Activated naive CD4-positive, alpha-beta T cell treated with anti-CD3 and anti-CD28 coated beads, Interleukin-2, amount 50 U/mL, for 16 hours (primary cell): ENCODE measurements around the gene DALRD3.
"Not testable (repeated sequence)": the region's sequence is repeated elsewhere in the genome, so short reads cannot be mapped to it uniquely, and the experiment has no call there.

Source experiments
- DNase-seq: peaks from one replicate; pipeline ENCODE4 v3.0.0-alpha.2; 2020

Gene DALRD3

DNA sequence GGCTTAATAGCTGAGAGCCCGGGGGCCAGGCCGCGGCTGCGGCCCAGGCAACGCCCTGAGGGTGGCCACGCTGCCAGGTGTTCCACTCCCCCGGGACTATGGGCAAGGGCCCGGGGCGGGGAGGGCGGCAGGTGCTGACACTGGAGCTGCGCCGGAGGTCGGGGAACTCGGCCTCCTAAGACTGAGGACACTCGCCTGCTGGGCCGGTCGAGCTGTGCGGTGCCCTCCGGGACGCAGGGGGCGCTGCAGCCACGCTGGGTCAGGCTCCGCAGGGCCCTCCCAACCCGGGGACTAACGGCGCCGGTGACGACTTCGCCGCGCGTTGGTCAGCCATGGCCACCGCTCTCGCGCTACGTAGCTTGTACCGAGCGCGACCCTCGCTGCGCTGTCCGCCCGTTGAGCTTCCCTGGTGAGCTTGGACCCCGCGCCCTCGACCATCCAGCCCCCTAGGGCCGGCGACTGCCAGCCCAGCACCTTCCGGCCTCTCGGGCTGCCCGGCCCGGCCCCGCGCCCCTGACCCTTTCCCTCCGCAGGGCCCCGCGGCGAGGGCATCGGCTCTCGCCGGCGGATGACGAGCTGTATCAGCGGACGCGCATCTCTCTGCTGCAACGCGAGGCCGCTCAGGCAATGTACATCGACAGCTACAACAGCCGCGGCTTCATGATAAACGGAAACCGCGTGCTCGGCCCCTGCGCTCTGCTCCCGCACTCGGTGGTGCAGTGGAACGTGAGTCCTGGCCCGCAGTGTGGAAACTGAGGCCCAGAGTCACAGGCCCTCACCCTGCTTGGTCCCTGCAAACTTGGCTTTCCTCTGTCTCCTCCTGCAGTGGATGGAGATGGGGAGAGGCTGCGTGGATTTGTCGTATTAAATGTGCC is 3.7 kb upstream of the DALRD3 start, which contains the start of gene NDUFAF3:
Gene NDUFAF3, plus strand, starts transcription at position 309 of the 875 bp plus-strand sequence. Its CDS starts 24 bp downstream, at position 333.
- DNase-seq, result peak; percentile 94

DNA sequence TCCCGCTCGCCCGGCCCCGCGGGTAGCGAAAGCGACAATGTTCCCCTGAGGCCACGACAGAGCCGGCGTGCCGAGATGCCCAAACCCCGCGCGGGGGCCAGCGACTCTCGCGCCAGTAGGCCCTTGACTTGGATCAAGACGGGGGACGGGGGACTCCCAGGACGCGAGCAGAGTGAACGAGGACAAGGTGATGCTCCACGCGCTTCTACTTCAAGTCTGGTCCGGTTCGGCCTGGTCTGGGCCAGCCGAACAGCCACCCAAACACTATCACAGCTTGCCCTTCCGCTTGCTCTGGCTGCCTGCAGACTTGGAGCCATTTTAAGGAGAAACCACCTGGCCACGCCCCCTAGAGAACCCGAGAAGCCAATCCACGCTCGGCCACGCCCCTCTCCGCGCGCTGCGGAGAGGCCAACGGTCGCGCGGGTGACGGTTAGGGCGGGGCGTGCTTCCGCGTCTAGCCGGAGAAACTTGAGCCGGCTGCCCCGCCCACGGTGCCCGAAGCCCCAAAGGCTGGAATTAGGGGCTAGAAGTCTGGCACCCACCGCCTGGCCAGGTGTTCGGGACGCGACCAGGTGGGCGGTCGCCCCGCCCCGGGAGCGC is 2.9 kb upstream of the DALRD3 start:
- peak; percentile 99 for DNase-seq

- no peak for DNase-seq
These were observed 2.2 kb upstream of the DALRD3 start for GRCh38 chr3:49020330-49021212.

DNA sequence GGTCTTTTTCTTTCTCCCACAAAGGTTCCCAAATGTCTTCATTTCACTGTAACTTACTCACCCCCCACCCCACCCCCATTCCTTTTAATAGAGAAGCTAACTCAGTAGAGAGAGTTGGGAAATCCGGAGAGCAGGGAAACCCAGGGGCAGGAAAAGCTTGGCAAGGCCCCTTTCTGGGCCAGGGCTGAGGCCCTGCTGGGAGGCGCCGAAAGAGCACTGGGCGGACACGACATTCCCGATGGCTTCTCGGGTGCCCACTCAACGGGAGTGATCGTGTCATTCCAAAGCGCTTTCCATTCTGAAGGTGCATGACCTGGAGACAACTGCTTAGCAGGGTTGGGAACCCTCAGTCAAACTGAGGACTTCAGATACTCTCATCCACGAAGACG is 1.6 kb upstream of the DALRD3 start:
- DNase-seq, result no peak

DNA sequence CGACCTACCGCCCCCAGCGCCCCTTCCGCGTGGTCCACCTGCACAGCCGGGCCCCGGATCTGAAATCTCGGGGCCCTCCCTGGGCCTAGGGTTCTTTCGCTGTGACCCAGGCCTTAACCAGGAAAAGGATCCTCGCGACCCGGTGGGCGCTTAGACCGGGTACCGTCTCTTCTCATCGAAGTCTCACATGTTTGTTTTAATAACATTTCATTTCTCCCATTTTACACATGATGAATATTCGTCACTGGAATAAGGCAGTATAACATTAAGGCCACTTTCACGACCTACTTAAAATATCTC is 277 bp upstream of the DALRD3 start:
- no peak for DNase-seq

DNA sequence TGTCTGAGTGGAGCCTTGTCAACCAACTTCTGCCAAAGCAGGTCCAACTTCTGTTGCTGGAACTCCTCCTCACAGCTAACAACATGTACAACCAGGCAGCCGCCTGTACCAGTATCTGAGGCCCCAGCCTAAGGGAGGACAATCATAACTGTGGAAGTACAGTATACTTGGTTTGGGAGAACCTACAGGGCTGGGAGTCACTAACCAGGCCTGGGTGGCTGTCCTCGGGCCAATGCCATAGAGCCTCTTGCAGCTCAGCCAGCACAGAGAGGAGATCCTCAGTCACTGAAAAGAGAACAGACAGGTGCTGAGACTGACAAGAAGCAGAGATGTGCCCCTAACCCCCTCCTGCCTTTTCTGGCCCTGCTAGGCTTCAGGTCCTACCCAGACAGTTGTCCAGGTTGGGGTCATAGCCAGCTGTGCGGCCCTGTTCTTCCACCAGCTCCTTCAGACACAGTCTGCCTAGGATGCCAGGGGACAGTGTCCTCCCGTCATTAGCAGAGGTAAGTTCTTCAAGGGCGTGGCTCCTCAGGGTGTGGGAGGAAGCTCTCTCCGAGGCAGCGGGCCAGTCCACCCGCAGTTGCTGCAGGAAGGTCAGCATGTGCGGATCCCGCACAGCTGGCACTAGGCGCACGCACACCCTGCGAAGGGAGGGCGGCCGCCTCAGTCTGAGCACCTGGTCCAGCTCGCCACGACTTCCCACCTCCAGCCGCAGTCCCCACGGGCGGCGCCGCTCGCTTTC is 980 bp downstream of the DALRD3 start:
- no peak for DNase-seq

DNA sequence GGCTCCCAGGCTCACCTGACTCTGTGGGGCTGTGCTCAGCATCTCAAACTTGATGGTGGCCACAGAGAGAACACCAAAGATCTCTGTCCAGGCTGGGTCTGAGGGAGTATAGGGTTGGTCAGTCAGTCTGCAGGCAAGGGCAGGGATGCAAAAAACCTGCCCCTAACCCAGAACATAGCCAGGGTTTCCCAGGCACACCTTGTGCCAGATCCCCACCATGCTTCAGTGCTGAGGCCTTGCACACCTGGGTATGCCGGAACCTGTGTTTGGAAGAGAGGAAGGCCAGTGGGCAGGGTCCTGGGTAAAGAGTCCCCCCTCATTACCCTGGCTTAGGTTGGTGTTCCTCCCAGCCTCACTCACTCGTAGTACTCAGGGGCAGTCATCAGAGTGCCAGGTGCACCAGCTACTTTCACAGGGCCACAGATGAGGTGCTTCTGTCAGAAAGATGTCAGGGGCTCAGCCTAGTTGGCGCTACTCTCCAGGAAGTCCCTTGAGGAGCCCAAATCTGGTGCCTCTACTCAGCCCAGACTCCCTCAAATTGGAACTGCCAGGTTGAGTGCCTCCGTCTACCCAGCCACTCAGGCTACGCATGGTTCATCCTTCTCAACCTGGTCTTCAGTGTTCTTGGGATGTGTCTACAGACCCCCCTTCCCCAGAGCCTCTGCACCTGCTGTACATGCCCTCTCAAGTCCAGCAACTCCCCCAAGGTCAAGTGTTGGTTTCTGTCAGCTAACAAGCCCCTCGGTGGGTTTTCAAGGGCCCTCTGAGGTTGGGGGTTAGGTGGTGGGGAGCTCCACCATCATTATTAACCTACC is 1.8 kb downstream of the DALRD3 start:
- DNase-seq, result no peak

GRCh38 chr3:49015765-49016164 is 2.6 kb downstream of the DALRD3 start:
- DNase-seq, result no peak

GRCh38 chr3:49015072-49015471 is 3.3 kb downstream of the DALRD3 start:
- DNase-seq, result no peak

DNA sequence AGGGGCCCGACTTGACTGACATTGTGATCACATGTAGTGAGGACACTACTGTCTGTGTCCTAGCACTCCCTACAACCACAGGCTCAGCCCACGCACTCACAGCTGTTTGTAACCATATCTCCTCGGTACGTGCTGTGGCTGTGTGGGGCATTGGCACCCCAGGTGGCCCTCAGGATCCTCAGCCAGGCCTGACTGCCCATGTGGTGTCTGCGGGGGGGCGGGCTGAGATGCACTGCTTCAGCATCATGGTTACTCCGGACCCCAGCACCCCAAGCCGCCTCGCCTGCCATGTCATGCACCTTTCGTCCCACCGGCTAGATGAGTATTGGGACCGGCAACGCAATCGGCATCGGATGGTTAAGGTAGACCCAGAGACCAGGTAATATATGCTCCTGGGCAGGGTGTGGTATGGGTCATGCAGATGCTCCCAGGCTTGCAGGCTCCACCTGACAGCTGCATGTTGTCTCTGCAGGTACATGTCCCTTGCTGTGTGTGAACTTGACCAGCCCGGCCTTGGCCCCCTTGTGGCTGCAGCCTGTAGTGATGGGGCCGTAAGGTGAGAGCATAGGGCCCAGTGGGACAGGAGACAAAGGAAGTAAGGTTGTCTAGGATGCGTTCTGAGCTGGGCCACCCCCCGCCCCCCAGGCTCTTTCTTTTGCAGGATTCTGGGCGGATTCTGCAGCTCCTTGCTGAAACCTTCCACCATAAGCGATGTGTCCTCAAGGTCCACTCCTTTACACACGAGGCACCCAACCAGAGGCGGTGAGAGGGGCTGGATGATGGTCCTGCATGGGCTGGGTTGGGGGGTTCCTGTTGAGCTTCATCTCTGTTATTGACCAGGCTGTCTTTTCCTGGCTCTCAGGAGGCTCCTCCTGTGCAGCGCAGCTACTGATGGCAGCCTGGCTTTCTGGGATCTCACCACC is 4.4 kb downstream of the DALRD3 start:
- DNase-seq, result peak; percentile 54

GRCh38 chr3:49013113-49013737 is 5.2 kb downstream of the DALRD3 start:
- no peak for DNase-seq

GRCh38 chr3:49012441-49013017 is 5.9 kb downstream of the DALRD3 start:
- DNase-seq, result peak; percentile 8

DNA sequence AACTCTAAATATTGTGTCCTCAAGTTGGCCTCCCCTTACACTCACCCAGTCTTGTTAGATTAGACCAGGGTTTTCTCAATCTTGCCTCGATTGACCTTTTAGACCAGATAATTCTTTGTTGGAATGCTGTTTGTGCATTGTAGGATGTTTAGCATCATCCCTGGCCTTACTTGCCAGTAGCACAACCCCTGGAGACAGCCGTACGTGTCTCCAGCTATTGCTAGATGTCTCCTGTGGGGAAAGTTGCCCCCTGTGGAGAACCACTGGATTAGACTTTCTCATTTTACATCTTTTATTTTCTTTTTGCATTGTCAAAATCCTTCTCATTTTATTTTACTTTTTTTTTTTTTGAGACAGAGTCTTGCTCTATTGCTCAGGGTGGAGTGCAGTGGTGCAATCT is 9.0 kb downstream of the DALRD3 start:
- DNase-seq, result no peak

DNA sequence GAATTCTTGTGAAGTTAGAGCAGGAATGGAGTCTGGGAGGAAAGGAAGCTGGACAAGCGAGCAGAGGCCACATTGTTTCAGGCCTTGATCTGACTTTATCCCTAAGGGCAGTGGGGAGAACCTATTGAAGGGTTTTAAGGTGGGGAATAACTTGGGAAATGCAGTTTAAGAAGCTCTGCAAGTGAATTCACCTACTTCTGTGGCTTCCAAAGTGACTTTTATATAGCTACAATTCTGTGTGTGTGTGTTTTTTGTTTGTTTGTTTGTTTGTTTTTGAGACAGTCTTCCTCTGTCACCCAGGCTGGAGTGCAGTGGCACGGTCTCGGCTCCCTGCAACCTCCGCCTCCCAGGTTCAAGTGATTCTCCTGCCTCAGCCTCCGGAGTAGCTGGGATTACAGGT is 9.8 kb downstream of the DALRD3 start:
- not testable (repeated sequence) for DNase-seq

- peak; percentile 84 for DNase-seq
These were observed 10.4 kb downstream of the DALRD3 start for GRCh38 chr3:49007771-49008528.

DNA sequence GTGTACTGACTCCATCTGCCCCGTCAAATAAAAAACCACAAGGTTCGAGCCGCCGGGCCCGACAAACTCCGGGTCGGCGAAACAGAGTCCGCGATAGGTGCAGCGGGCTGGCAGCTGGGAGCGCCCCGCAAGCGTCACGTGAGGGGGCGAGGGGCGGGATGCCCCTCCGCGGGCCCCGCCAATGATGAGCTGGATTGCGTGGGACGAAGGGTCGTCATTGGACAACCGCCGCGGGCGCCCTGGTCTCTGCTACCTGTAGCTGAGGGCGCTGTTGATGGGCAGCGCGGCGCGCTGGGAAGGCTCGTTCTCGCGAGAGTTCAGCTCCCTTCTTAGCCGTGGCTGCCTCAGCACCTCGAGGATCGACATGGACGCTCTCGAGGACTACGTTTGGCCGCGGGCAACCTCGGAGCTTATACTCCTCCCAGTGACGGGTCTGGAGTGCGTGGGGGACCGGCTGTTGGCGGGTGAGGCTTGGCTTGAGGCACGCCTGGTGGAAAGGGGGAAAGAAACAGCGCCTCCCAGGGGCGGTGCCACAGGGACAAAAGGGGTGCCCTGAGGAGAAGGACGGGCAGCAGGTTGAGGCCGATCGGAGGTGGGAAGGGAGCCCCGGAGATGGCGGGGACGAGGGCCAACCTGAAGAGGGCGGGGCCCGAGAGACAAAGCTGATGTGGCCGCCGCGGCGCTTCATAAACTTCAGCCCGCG is 11.2 kb downstream of the DALRD3 start, which contains the start of gene WDR6:
Gene WDR6, plus strand, starts transcription at position 324 of the 703 bp plus-strand sequence. Its CDS starts 41 bp downstream, at position 365.
- DNase-seq, result peak; percentile 98

DNA sequence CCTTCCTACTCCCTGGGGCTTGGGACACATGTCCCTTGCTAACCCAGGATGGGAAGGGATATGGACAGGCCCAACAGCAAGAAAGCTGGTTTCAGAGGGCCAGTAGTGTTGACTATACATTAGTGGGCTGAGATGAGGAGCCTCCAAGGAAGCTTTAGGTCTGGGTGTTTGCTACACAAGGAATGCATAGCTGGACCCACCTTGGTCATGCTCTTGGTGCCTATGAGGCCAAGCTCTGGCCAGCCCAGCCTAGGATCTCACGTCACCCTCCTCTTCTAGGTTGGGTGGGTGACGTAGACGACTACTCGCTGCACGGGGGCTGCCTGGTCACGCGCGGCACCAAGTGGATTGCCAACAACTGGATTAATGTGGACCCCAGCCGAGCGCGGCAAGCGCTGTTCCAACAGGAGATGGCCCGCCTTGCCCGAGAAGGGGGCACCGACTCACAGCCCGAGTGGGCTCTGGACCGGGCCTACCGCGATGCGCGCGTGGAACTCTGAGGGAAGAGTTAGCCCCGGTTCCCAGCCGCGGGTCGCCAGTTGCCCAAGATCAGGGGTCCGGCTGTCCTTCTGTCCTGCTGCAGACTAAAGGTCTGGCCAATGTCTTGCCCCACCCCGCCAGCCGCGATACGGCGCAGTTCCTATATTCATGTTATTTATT is 11.8 kb downstream of the DALRD3 start:
- no peak for DNase-seq

GRCh38 chr3:49005998-49006397 is 12.4 kb downstream of the DALRD3 start:
- DNase-seq, result no peak
